ENCODE results near the gene HERC4.

DNA sequence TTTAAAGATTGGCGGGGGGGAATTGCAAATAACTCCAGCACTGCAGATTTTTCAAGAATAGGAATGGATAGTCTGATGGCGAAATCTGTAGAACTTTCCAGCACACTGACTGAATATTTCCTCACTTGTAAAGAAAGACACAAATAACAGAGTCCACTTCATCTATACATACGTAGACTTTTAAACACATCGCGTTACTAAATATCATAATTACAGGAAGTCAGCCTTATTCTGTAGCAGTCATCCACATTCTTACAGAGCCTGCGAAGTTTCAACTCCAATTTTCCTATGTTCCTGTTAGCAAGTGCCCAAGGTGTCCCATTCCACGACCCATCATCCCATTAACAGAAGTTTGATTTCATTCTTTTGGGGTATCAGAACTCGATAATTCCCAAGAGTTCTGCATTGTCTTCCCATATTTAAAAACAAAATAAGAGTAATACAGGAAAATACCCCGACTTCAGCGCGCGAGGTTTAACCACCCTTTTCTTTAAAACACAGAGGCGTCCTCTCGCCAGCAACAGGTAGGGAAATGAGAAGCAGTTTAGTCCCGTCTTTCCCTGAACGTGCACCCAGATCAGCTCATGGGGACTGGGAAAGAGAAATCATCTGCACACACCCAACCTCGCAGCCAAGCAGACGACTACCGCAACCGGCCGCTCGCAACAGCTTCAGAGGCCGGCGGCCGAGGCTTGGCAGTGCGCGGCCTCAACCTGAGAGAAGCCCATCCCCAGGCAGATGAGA is 880 bp downstream of the HERC4 start:
- TF ChIP-seq, protein P1, sequence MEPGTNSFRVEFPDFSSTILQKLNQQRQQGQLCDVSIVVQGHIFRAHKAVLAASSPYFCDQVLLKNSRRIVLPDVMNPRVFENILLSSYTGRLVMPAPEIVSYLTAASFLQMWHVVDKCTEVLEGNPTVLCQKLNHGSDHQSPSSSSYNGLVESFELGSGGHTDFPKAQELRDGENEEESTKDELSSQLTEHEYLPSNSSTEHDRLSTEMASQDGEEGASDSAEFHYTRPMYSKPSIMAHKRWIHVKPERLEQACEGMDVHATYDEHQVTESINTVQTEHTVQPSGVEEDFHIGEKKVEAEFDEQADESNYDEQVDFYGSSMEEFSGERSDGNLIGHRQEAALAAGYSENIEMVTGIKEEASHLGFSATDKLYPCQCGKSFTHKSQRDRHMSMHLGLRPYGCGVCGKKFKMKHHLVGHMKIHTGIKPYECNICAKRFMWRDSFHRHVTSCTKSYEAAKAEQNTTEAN (CRISPR knock-in tag; IDR thresholded peaks at IDR 0.05), result no peak
- TF ChIP-seq, protein P2, sequence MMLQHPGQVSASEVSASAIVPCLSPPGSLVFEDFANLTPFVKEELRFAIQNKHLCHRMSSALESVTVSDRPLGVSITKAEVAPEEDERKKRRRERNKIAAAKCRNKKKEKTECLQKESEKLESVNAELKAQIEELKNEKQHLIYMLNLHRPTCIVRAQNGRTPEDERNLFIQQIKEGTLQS (IDR thresholded peaks at IDR 0.05), result no peak
- TF ChIP-seq, protein P2 (CRISPR knock-in tag; conservative IDR thresholded peaks at IDR 0.05), result no peak
- no peak for TF ChIP-seq ETV5 (CRISPR knock-in tag; IDR thresholded peaks at IDR 0.05; ENCODE audit: low read depth)
